GM11168 (cell line): ENCODE data around the gene PSMB2.

Experiments used
- in situ Hi-C: fragments of 300-500 bp; cut with MboI; formaldehyde crosslinking; loops from one replicate; pipeline ENCODE4 v1.12.0; 2022; ENCODE audit warnings: low sequenced_read_pairs; ENCODE audit not compliant: unreplicated experiment

Gene PSMB2

DNA sequence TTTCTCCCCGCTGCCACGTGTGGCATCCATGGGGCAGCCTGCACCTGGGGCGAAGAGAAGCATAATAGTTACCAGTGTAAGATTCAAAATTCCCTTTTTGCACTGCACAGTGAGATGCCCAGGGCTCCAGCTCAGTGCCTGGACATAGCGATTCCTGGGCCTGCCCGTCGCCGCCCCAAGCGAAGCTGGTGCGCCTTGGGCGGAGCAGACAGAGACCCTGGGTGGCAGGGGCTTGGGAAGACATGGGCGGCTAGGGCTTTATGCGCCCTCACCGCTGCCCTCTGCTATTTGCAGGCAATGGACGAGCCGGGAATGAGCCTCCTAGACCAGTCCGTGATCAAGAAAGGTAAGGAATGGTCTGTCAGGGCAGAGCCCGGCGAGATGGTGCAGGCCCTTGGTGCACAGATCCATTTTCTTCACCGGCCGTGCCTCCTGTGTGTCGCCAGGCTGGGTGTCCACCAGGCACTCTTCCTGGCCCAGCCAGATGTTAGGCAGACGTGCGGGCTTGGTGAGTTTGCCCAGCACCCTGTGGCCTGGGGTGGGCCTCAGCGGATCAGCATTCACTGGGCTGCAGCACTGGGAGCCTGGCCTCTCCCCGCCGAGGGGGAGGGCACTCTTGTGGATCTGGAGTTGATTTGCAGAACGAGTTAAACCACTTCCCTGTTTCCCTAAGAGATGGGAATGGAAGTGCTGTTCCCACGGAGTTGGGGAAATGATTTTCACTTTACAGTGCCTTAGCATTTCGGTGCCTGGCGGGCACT, 66.5 kb downstream of the PSMB2 start:
- in situ Hi-C loops, result loop anchor here (10.0 kb wide), 1 partner anchor 140 kb away; the partner anchor contains the start of gene C1orf216

- in situ Hi-C loops, result loop anchor here (10.0 kb wide), 1 partner anchor 141 kb away; the partner anchor contains the start of gene C1orf216
Measured at GRCh38 chr1:35574125-35574654, 67.1 kb downstream of the PSMB2 start.

GRCh38 chr1:35573198-35574124, 67.9 kb downstream of the PSMB2 start, which contains the start of gene TFAP2E:
Gene TFAP2E, plus strand, starts transcription at chr1:35573314. Its CDS starts 264 bp downstream, at chr1:35573578.
- in situ Hi-C loops, result loop anchor here (10.0 kb wide), 1 partner anchor 141 kb away; the partner anchor contains the start of gene C1orf216

DNA sequence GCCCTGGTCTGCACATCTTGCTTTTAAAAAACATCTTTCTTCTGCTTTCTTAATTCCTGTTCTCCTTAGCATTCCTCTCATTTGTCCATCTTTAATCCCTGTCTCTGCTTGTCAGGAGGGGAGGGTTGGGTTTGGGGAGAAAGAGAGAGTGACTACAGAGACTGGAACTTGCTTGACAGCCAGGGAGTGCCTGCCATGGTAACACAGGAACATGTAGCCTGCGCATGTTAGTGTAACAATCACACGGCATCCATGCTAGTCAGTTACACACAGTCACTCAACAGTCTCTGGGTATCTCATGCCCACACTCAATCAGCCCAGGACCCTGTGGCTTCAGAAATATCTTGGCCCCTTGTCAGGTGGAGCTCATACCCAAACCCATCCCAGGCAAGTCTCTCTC, 69.0 kb downstream of the PSMB2 start:
- in situ Hi-C loops, result loop anchor here (10.0 kb wide), 1 partner anchor 143 kb away; the partner anchor contains the start of gene C1orf216

DNA sequence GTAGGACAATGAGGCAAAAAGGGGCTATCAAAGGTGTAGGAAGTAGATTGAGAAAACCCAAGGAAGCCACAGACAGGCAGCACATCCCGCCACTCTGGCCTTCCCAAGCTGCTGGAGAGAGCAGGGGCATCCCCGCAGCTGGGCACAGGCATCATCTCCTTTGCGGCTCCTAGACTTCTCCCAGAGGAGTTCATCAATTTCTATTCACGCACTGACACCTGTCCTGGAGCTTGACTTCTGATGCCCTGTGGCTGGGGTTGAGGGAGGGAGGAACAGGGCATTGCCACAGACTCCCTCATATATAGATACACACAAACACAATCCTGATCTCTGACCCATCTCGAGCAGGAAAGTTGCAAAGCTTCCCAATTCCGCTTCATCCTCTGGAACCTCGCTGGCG, 70.1 kb downstream of the PSMB2 start:
- in situ Hi-C loops, result loop anchor here (10.0 kb wide), 1 partner anchor 144 kb away; the partner anchor contains the start of gene C1orf216

- in situ Hi-C loops, result loop anchor here (10.0 kb wide), 1 partner anchor 144 kb away; the partner anchor contains the start of gene C1orf216
Measured at GRCh38 chr1:35570589-35571137, 70.7 kb downstream of the PSMB2 start.

GRCh38 chr1:35569936-35570335, 71.4 kb downstream of the PSMB2 start:
- in situ Hi-C loops, result loop anchor here (10.0 kb wide), 2 partner anchors 125 to 145 kb away; partner anchors contain the start of gene C1orf216

DNA sequence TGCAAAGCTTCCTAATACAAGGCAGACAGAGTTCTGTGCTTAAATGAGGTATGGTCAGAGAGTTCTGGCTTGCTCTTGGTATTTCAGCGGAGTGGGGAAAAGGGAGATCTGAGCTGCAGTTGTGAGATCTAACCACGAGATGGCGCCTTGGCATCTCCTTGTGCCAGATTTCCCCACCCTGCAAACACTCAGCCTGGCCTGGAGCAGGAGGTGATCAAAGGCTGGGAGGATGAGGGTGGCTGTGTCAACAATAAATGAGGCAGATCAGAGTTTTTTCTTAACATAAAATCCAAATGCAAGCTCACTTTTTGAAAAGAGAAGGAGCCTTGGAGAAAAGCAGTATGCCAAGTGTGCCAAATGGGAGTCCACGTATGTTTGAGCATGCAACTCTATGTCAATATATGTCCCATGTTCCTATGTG, 72.3 kb downstream of the PSMB2 start:
- in situ Hi-C loops, result loop anchor here (10.0 kb wide), 1 partner anchor 124 kb away; no protein-coding TSS in a partner anchor

DNA sequence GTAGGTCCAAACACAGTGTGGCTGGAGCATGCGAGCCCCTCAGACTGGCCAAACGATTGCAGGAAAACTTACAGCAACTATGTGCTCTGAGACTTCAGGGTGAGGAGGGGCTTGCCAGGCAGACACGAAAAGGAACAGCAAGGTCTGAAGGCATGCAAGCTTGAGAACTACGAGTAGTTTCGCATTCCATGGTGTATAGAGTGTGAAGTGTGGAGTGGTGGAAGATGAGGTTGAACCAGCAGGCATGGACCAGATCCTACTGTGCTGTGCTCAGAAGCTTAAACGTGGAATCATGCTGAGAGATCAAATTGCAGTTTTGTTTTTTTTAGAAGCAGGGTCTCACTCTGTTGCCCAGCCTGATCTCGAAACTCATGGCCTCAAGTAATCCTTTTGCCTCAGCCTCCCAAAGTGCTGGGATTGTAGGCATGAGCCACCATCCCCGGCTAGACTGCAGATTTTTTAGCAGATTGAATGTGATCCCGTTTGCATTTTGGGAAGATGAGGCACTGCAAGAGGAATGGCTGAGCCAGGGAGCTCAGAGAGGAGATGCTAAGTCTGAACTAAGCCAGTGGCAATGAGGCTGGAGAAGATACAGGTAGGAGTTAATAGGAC, 73.3 kb downstream of the PSMB2 start:
- in situ Hi-C loops, result loop anchor here (10.0 kb wide), 1 partner anchor 123 kb away; no protein-coding TSS in a partner anchor

GRCh38 chr1:35565742-35566133, 75.6 kb downstream of the PSMB2 start:
- in situ Hi-C loops, result loop anchor here (10.0 kb wide), 1 partner anchor 121 kb away; no protein-coding TSS in a partner anchor

- in situ Hi-C loops, result loop anchor here (10.0 kb wide), 1 partner anchor 120 kb away; no protein-coding TSS in a partner anchor
Measured at GRCh38 chr1:35564884-35565741, 76.2 kb downstream of the PSMB2 start.

GRCh38 chr1:35564037-35564883, 77.1 kb downstream of the PSMB2 start:
- in situ Hi-C loops, result loop anchor here (10.0 kb wide), 1 partner anchor 119 kb away; no protein-coding TSS in a partner anchor

DNA sequence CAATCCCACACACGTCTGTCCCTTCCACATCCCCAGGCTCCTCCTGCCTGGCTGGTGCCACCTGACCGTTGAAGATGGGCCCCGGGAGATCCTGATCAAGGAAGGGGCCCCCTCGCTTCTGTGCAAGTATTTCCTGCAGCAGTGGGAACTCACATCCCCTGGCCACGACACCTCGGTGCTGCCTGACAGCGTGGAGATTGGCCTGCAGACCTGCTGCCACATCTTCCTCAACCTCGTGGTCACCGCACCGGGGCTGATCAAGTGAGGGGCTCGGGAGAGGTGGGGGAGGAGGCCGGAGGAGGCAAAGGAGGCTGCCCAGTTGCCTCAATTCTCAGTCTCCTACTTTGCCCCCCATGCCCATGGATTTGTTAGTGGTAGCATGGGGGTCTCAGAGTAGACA, 78.2 kb downstream of the PSMB2 start:
- in situ Hi-C loops, result loop anchor here (10.0 kb wide), 1 partner anchor 118 kb away; no protein-coding TSS in a partner anchor

- in situ Hi-C loops, result loop anchor here (10.0 kb wide), 1 partner anchor 117 kb away; no protein-coding TSS in a partner anchor
Measured at GRCh38 chr1:35561972-35562680, 79.2 kb downstream of the PSMB2 start.

DNA sequence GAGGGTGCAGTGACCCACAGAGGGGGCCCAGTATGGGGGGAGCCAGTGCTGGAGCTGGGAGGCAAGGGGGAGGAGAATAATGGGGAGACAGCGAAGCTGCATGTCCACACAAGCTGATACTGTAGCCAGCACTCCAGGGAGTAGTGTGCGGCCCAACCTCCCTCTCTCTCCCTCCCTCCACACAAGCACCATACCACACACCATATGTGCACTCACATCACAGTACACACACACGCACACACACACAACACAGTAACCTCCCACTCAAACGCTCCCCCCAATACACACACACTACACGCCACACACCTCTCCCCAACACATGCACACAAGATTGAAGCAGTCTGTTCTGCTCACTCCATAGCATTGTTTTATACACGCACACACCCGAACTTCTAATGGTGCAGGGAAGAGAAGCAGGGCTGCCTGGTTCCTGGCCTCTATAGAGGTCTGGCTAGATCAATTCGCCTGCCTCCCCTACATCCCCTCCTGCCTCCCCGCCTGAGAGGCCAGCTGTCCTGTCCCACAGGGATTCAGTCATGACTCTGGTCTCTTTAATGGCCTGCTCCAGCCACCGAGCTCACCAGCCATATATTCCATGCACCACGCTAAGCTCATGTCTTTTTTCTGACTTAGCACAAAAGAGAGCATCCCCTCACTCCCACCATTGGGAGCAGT, 79.9 kb downstream of the PSMB2 start:
- in situ Hi-C loops, result loop anchor here (10.0 kb wide), 1 partner anchor 117 kb away; no protein-coding TSS in a partner anchor
